GM20431 (cell line): ENCODE results near the gene RAPGEF5.

Source experiments
- in situ Hi-C: fragments of 300-500 bp; cut with MseI, MboI; formaldehyde crosslinking; loops from one replicate; pipeline ENCODE4 v1.15.0; 2020; ENCODE audit warnings: low sequenced_read_pairs; ENCODE audit not compliant: unreplicated experiment

RAPGEF5 gene

GRCh38 chr7:22385326-22385725 is 28.4 kb upstream of the RAPGEF5 start:
- in situ Hi-C loops = no loop called here

- in situ Hi-C loops = no loop called here
These were observed 23.4 kb upstream of the RAPGEF5 start for GRCh38 chr7:22380333-22380732.

- in situ Hi-C loops = no loop called here
These were observed 21.4 kb upstream of the RAPGEF5 start for GRCh38 chr7:22378199-22378980.

GRCh38 chr7:22377703-22378102 is 20.7 kb upstream of the RAPGEF5 start:
- in situ Hi-C loops = no loop called here

- in situ Hi-C loops = no loop called here
These were observed 18.6 kb upstream of the RAPGEF5 start for GRCh38 chr7:22375359-22376048.

GRCh38 chr7:22373911-22374310 is 17.0 kb upstream of the RAPGEF5 start:
- in situ Hi-C loops = no loop called here

GRCh38 chr7:22373388-22373787 is 16.4 kb upstream of the RAPGEF5 start:
- in situ Hi-C loops = no loop called here

- in situ Hi-C loops = no loop called here
These were observed 15.9 kb upstream of the RAPGEF5 start for GRCh38 chr7:22372863-22373262.

GRCh38 chr7:22371878-22372277 is 14.9 kb upstream of the RAPGEF5 start:
- in situ Hi-C loops = no loop called here

- in situ Hi-C loops = no loop called here
These were observed 7.9 kb upstream of the RAPGEF5 start for GRCh38 chr7:22364900-22365299.

- in situ Hi-C loops = no loop called here
These were observed 6.9 kb upstream of the RAPGEF5 start for GRCh38 chr7:22363756-22364422.

- in situ Hi-C loops = no loop called here
These were observed 4.8 kb upstream of the RAPGEF5 start for GRCh38 chr7:22361795-22362194.

GRCh38 chr7:22361320-22361719 is 4.4 kb upstream of the RAPGEF5 start:
- in situ Hi-C loops = no loop called here

GRCh38 chr7:22358820-22359697 is 2.1 kb upstream of the RAPGEF5 start:
- in situ Hi-C loops = no loop called here

- in situ Hi-C loops = no loop called here
These were observed 589 bp upstream of the RAPGEF5 start for GRCh38 chr7:22357311-22358175.

- in situ Hi-C loops = no loop called here
These were observed 803 bp downstream of the RAPGEF5 start for GRCh38 chr7:22356010-22356691.

- in situ Hi-C loops = no loop called here
These were observed 1.3 kb downstream of the RAPGEF5 start for GRCh38 chr7:22355620-22356009.

GRCh38 chr7:22354462-22354861 is 2.5 kb downstream of the RAPGEF5 start:
- in situ Hi-C loops = no loop called here

GRCh38 chr7:22352887-22353286 is 4.1 kb downstream of the RAPGEF5 start:
- in situ Hi-C loops = no loop called here
